ENCODE results near the gene SUSD6.
"Not testable (repeated sequence)": the region's sequence is repeated elsewhere in the genome, so short reads cannot be mapped to it uniquely, and the experiment has no call there.

Gene SUSD6

DNA sequence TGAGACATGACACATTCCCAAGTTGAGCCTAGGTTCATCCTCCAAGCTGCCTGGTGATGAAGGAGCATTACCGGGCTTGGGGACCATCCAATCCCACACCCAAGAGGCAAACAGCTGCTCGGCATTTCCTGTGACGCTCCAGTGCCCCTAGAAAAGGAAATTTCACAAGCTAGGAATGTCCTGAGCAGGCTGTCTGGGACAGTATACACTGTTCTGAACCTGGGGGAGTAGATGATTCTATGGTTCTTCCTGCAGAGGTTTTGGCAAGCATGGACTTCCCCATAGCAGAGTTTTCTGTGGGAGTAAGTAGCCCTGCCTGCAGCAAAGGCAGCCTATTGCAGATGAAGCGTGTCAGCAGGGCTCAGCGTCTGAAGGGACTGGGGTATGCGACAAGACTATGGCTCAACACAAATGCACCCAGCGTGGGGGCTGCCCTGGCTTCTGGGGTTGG lies 108.1 kb downstream of the SUSD6 start:
- DNase-seq = no peak

DNA sequence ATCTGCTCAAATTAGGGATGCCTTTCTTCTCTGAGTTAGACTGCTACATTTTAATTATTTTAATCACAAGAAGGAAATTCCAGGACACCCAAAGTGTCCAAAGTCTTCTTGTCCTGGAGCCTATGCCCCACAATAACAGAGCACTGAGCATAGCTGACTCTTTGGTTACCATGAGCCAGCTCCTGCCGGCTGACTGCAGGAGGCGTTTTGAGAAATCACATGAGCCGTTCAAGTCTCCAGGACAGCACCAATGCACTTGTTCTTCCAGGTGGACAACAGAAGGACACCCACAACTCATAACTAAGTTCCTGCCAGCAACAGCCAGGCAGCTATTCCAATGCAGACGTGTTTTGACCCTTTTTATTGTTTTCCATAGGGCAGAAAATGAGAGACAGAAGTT lies 109.5 kb downstream of the SUSD6 start:
- no peak for DNase-seq

DNA sequence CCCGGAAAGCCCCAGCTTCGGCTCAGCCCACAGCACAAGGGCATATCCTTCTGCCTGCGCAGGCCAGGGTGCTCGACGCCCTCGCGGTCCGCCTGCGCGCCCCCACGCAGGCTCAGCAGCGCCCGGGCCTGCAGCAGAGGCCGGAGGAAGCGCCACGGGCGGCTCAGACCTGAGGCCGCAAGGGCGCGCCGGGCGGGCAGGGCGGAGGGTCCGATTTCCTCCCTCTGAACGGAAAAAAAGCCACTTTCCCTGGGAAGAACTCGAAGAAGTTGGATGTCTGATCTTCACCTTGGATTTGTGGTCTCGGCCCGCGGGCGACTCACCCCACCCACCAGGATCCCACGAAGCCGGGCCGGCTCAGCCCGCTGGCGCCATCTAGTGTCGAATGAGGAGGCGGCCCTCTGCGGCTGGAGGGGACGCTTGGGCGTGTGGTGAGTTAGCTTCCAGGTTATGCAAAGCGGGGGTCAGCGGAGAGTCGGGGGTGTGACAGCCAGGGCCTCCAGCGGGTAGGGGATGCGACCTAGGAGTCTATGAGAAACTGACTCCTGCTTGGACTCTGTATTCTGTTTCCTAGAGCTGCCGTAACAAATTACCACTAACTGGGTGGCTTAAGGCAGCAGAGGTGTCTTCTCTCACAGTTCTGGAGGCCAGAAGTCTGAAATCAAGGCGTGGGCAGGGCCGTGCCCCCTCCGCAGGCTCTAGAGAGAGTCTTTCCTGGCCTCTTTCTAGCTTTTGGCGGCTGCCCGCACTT lies 115.5 kb downstream of the SUSD6 start:
- DNase-seq = peak; percentile 73

DNA sequence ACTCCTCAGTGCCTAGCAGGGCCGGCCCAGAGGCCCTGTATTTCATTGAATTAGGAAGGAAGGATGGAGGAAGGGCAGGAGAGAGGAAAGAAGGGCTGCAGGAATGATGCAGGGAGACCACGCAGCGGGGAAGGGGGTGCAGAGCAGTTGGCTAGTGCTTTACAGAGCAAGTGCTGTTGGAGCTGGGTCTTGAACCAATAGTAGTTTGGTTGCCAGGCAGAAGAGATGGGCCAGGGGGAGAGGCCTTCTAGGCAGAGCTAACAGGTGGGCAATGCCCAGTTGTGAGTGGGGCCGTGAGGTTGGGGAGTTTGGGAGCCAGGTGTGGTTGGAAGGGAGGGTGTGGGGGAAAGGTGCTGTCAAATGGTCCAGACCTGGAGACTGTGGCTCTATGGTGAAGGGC lies 116.5 kb downstream of the SUSD6 start:
- no peak for DNase-seq

DNA sequence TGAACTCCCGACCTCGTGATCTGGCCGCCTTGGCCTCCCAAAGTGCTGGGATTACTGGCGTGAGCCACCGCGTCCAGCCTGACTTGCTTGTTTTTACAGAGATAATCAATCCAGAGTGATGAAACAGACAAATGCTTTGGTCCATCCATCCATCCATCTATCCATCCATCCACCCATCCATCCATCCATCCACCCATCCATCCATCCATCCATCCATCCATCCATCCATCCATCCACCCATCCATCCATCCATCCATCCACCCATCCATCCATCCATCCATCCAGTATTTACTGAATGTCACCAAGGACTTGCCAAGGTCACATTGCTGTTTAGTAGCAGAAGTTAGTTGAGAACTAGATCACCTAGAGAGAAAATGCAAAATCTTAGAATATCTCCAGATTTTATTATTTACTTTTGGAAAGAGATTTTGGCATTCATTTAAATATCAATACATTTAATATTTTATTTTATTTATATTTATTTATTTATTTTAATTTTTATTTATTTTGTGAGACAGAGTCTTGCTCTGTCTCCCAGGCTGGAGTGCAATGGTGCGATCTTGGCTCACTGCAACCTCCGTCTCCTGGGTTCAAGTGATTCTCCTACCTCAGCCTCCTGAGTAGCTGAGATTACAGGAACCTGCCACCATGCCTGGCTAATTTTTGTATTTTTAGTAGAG lies 120.7 kb downstream of the SUSD6 start:
- DNase-seq = not testable (repeated sequence)

DNA sequence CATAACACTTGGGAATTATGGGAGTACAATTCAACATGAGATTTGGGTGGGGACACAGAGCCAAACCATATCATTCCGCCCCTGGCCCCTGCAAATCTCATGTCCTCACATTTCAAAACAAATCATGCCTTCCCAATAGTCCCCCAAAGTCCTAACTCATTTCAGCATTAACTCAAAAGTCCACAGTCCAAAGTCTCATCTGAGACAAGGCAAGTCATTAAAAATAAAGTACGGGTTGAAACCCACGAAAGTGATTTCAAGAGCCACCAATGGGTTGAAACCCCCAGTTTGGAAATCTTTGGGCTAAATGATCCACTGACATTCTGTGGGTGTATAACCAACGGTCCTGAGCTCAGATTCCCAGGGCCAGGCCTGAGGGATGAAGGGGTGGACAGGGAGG lies 125.0 kb downstream of the SUSD6 start:
- not testable (repeated sequence) for DNase-seq

DNA sequence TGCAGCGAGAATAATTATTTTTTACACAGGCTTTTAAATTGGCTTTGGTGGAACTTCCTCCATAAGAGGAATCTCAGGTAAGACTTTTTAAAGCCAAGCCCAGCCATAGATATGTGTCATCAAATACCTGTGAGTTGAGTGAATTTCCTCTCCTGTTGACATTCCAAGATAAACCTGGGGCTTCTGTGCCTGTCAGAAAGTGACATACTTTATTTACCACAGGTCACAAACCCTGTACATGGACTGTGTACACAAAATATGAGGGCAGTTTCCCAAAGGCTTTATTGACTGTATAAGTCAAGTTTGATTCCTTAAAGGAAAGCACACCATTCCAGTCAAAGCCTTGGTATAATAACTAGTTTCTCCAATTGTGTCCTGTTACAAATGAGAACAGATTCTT lies 129.7 kb downstream of the SUSD6 start:
- no peak for DNase-seq

DNA sequence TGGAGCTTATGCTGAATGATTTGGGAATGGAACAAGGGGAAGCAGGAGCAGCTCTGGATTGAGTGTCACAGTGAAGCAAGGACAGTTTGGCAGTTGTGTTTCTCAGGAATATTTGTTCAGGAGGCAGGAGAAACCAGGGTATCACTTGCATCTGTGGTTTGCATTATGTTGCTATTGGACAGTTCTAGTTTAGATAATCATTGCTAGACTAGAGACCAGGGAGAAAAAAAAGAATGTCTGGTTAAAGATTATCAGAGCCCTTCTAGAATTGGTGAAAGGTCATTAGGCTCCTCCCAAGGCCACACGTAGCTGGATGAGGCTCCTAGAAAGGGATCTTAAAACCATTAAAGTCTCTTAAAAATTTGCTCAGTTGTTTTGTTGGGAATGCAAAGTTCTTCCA lies 138.6 kb downstream of the SUSD6 start:
- DNase-seq = no peak

DNA sequence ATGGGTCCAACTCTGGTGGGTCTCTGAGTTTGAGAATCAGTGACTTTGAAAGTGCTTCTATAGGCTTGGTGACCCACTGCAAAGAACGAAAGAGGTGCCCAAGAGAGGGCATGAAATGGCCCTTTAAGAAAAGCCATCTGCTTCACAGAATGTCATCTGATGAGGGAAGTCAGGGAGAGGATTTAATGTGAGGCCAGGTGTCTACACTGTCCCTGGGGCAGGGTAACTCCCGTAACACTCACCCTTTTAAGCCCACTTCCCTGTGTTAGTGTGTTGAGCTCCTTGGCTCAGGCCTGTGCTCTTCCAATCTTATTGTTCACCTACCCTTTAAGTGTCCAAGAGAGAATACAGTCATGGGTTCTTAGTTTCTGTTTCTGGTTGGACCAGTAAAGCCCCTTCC lies 139.1 kb downstream of the SUSD6 start:
- no peak for DNase-seq

DNA sequence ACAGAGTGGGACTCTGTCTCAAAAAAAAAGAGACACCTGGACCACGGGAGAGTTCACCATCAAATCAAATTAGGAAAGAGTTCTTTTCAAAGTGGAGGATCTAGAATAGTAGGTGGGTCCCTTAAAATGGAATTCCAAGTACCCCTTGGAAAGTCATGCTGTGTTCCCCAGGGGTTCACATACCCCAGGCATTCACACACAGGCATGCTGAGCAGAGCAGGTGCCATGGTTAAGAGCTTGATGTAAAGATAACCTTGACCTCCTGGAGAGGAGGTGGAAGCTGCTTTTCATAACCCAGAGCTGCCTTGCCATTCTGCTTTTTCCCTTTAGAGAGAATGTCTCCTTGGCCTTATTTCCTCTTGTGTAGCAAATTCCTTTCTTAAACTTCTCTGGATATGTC lies 141.4 kb downstream of the SUSD6 start:
- peak; percentile 14 for DNase-seq

DNA sequence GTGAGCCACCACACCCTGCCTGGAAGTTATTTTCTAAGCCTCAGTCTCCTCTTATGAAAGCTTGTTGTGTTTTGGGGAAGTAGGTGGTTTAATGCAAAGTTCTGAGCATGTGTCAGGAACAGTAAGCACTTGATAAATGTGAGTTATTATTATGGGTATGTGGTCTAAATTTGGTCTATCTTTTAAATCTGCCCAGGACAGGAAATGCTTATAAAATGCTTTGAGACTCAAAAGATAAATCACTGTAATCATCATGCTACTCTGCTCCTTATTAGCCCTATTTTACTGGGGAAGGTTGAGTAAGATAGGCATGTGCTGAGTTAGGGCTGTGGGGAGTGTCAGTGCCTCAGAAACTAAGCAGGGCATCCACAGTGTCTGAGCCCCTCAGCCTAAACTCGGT lies 142.5 kb downstream of the SUSD6 start:
- no peak for DNase-seq

DNA sequence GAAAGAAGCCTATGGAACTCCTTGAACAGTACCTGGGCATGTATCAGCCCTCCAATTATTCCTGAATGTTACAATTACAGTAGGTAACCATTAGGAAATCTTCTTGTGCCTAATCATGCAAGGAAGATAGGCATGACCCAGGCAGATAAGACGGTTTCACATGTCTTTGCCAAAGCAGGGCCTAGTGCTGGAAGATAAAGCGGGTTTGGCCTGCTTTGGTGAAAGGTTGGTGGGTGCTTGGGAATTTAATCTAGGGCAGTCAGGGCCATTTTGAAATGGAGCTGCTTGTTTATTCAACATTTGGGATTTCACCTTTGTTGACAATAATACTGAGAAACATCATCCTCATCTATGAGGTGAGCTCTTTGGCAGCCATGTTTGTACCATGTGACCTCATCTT lies 143.1 kb downstream of the SUSD6 start:
- DNase-seq = no peak

DNA sequence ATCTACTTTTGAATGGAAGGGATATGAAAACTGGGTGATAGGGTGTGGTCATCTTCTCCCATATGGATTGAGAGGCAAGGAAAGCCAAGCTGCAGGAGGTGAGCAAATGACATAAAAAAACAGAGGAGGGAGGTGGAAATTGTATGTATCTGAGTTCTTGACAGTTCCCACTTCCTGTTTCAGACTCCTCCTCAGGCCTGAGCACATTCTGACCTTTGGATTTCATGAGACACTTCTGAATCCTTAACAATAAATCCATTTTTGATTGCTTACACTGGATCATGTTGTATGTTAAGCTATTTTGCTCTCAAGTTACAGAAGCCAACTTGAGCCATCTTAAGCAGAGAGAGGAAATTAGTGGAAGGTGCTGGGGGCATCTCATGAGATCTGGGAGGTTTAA lies 143.9 kb downstream of the SUSD6 start:
- DNase-seq = no peak

DNA sequence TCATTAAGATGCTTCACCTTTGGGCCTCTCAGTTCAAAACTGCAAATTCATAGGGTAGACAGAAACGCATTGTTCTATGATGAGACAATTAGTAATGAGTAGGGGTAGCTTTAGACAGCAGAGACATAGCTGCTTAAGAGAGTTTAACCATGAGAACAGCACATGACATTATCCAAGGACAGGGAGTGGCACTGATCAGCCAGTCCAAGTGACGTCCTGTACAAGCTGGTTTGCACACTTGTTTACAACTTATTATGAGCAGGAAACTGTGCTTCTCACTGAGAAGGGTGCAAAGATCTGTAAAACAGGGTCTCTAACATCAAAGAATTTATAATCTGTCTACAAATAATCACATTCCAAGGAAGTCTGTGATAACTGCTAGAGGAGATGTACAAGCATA lies 144.4 kb downstream of the SUSD6 start:
- no peak for DNase-seq

DNA sequence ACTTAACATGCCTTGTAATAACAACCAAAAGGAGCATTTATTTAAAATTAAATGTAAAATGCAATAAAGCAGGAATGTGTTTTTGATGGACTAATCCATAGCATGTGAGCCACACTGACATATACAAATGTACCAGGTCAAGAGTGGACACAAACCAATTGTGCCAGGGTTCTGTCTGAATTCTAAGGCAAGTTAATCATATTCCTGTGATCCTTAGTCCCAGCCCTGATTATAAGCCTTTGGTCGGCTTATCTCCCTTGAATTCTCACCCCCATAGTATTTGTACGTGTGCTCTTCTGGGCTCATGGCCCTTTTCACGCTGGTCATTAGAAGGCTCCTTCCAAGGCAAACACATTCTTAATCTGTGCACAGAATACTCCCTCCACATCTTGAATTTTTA lies 144.9 kb downstream of the SUSD6 start:
- no peak for DNase-seq

DNA sequence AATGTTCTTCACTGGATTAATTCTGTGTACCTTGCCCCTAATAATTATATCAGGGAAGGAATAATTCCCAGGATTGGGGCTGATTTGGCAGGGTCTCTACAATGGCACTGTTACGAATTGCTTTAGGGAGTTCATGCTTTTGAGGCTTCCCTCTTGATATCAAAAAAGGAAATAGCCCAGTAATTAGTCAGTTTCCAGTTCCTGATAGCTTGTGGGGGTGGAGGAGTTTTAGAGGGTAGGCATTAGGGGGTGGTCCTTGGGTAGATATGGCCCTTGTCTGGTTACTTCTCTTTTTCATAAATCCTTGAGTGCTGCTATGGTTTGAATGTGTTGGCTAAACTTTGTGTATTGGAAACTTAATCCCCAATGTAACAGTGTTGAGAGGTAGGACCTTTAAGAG lies 149.4 kb downstream of the SUSD6 start:
- DNase-seq = no peak

DNA sequence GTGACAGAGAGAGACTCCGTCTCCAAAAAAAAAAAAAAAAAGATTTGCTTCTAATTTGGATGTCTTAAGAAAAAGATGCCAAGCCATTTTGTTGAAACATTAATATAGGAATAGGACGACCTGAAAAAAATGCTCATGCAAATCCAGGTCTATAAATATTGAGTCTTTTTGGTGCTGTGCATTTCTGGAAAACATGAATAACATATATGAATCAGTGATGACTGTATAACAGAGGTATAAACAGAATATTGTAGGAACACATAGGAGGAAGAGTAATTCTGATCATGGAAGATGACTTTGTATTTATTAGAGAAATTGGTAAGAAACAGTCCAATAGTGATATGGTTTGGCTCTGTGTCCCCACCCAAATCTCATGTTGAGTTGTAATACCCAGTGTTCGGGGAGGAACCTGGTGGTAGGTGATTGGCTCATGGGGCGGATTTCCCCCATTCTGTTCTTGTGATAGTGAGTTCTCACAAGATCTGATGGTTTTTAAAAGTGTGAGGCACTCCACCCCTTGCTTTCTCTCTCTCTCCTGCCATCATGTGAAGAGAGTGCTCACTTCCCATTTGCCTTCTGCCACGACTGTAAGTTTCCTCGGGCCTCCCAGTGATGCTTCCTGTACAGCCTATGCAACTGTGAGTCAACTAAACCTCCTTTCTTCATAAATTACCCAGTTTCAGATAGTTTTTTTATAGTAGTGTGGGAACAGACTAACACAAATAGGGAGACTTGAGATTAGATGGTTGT lies 152.5 kb downstream of the SUSD6 start:
- no peak for DNase-seq

All from NCI-H146 (cell line).